Stimulated activated CD4-positive, alpha-beta T cell treated with anti-CD3 and anti-CD28 coated beads, Interleukin-4, amount 100 ng/mL, for 24 hours (primary cell): Measurements from ENCODE around the gene TSPAN7.

Source experiments
- DNase-seq: peaks from one replicate; pipeline ENCODE4 v3.0.0-alpha.2; 2020

The TSPAN7 gene

DNA sequence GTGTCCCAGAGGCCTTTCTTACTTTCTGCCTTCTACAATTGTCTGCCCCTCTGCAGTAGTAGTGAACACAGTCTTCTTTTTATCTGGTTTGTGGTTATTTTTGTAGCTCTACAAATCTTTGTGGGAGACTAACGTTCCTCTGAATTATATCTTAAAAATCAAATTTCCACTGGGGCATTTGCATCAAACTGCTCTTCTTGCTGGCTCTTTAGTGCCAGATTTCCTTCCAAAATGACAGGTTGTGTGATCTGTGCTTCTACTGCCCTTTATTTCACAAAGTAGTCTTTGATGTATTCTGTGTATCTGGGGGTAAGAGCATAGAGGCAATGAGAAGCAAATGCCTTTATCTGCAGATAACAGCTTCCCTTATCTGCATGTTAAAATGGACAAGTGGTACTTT, 34.5 kb downstream of the TSPAN7 start:
- no peak for DNase-seq

DNA sequence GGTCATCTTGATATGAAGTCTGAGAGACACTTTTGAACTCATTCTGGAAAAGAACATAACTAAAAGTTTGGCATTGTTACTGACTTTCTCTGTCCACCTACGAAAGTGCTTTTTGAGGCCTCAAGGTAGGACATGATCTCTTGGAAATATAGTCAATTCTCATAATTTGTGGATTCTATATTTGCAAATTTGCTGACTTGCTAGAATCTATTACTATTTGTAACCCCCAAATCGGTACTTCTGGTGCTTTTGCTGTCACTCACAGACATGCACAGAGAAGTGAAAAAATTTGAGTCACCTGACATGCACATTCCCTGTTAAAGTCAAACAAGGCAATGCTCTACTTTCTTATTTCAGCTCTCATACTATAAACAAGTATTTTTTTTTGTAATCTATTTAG, 35.6 kb downstream of the TSPAN7 start:
- DNase-seq, result no peak

DNA sequence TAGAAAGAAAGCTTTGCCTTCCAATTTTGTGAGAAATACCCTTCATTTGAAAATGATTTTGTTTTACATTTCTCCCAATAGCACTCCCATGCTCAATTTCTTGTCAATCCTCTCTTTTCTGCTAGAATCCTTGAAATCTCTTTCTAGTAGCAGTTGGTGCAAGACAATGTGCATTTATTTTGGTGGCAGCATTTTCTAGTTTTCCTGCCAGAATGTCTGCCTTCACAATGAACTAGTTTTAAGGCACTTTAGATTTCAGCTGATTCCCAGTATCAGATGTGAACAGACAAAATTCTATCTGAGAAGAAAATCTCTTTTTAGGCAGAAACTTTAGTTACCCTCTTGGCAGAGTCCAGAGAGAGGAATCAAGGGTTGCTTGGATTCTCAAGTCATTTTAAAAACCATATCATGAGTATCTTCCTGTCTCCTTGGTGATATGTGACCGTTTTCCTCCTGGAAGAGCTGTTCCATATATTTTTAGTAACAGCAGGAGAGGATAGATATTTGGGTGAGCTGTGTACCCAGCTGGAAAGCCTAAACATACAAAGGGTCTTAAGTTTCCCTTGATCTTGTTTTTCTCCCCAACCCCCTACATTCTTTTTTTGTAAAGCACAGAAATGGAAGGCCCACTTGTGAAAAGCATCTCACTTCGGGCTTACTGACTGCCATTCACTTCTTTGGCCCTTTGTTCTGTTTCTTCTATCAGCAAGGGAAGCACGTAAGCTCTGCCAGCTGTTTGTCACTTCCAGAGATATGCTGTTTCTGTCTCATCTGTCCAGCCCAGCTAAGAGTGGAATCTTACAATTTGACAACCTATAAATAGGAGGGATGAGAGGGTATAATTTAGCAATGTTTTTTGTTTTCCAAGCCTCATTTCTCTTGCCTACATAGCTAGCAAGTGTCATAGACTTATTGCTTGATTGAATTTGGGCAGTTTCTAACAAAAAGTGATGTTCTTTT, 38.7 kb downstream of the TSPAN7 start:
- no peak for DNase-seq

DNA sequence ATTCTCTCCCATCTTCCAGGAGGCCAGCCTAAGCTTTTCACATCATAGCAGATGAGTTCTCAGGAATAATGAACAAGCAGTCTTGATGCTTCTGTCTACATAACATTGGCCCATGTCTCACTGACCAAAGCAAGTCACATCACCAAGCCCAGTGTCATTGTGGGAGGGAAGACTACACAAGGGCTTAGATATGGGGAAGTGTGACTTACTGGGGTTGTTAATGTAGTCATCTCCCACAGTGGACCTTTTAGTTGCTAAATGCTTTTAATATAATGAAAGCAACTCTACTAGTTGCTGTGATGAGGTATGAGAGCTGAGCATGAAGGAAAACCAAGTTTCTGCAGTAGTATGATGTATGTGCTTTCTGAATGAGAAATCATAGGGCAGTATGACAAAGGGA, 40.5 kb downstream of the TSPAN7 start:
- DNase-seq, result no peak

DNA sequence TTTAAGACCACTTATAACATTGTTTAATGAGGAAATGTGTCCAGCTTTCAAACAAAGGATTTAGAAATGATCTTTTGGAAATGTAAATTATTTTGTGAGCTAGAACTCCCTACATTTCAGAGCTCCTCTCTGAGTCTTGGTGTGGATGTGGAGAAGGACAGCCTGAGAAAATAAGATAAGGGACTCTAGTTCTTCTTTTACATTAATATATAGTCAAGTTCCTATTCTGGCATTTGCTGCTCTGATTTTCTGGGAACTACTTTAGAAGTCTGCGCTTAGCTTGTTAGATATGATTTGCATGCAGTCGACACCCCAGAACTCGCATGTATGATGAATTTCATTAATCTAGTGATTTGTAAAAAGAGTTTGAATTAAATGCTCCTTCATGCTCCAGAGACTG, 45.5 kb downstream of the TSPAN7 start:
- no peak for DNase-seq

DNA sequence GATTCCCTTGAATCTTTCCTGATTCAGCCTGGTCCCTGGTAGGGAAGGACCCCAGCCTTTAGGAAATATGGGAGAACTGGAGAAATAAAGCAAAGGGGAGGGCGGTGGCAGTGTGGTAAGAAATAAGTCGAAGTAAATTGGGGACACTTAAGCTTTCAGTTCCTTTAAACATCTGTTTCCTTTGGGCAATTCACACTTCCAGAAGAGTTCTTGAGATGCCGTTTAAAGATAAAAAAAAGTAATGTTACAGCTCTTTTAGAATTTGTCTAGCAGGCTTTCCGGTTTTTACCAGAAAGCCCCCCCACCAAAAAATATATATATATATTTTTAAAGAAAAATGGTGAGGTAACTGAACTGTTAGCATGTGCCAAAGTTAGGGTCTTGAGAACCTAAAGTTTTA, 46.6 kb downstream of the TSPAN7 start:
- no peak for DNase-seq

DNA sequence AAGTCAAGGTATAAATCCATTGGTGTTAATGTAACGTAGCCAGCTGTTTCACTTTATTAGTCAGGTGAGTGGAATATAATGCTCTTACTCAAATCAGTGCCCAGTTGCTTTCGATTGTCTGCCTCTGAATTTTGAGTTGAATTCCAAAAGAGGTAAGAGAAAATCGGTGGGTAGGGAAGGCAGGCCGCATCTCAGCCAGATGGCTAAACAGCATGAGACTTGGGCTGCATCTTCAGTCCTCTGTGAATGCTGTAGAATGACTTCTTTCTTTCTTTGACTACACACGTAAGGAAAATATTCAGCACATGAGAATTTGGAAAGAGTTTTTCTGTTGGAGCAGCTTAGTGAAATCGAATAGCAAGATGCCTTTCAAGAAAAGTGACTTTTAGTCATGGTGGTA, 49.5 kb downstream of the TSPAN7 start:
- no peak for DNase-seq

DNA sequence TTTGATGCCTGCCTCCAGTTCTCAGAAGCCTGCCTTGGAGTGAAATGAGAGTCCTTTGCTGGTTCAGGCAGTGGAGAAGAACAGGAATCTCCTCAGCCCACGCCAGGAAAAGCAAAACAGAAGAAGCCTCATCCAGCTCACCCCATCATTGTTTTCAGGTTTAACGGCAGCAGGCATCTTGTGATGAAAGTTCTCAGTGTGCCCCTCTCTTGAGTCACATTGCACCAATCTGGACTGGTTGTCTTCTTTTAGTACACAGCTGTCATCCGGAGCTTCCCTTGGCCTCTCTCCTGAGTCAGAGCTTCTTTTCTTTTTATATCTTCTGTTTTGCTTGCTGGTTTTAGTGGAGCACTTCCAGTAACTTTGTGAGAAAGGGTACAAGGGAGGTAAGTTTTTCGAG, 50.9 kb downstream of the TSPAN7 start:
- no peak for DNase-seq

DNA sequence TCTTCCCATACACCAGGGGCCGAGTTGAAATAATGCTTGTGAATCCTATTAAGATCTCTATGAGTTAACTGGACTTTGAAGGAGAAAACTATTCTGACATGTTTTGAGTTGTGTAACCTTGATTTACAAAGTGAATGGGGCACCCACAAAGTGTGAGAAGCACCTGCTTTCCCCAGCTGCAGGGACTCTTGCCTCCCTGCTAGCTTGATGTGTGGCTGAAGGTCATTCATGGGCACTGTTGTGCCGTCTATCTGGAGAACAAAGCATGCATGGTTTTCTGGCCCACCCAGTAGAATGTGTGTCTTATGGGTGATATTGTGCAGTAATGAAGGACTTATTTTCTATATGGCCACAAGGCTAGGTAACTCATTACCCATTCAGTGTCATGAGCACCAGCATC, 53.1 kb downstream of the TSPAN7 start:
- no peak for DNase-seq

DNA sequence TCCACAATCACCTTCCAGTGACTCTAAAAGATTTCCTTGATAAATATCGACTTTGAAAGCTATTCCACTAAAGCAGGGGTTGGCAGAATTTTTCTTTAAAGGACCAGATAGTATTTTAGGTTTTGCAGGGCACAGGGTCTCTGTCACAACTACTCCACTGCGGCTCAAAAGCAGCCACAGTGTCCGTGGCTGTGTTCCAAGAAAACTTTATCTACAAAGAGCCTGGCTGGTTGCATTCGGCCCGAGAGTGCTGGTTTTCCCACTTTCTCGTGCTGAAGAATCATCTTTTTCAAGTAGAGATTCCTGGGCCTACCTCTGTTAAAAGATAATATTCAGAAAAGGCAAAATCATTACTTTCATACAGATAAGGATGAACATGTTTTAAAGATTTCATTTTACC, 55.6 kb downstream of the TSPAN7 start:
- no peak for DNase-seq

DNA sequence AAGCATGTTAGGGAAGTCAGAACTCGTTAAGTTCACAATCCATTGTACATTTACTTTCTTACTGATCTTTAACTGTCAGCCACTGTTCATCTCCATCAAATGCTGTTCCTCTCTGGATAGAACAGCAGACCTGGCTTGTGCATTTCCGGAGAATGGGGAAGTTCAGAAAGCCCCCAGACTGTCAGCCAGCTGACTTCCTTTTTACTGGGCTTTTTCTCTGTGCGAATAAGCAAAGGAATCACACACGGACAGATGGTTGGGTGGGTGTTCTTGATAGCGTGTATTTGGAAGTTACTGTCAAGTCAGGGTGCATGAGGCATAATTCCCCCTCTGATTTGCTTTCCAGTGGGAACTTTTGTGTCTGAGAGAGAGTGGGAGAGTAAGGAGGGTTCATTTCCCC, 56.8 kb downstream of the TSPAN7 start:
- DNase-seq, result no peak

DNA sequence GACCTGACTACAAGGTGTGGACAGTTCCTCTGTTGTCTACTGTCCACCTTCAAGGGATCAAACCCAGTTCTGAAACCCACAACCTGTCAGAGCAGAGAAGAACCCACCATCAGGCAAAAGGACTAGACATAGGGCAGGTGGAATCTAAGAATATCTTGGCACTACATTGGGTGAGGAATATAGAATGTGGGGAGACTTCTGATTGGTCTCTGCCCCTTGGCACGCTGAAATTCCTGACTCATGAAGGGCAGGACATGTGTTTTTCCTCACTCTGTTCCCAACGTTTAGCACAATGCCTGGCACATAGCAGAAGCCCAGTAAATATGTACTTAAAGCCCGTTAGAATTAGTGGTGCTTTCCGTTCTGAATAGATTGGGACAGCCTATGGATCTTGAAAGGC, 59.3 kb downstream of the TSPAN7 start:
- DNase-seq, result no peak

DNA sequence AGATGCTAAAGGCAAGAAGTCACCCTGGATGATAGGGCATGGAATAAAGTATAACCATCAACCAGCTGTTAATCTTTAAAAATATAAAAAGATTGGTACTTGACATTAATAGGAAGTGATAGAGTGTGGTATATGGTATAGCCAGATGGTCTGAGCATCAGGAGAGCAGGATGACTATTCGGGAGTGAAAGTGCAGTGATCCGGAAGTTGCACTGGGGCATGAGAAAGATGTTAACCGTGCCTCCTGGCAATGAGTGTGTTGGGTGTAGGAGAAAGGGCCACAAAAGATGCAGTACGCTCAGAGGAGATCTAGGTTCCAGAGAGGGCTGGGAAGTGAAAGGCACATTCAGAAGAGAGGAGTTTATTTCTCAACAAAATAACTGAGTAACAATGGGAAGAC, 65.0 kb downstream of the TSPAN7 start:
- no peak for DNase-seq

DNA sequence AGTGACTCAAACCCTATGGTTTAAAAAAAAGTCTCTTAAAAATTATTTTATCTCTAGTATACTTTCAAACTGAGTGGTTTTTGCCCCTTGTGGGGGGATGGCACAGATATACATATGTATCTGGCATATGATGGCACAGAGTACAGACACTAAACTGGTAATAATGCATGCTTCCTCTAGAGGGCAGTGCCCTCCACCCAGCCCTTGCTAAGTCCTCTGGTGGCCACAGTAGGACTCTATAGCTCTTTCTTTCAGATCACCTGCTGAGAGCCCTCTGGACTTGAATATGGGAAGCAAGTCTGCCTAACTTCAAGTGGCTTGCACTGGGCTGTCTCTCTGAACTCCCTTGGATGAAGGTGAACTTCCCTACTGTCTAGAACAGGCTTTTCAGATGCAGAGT, 66.3 kb downstream of the TSPAN7 start:
- peak; percentile 3 for DNase-seq

DNA sequence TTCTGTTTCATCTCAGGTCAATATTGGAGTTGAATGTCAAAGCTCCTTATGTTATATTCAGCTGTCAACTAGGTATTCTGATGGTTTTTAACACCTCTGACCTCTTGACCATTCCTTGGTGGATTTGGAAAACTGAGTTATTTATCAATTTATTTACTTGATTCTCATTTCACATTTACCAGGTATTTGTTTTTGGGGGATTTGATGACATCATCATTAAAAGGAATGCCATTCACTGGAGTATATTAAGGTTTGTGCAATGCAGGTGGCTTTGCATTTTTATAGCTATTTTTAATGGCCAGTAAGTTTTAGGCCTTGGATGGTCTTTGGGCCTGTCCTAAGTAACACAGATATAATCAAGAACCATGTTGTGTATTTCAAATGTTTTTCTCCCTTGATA, 67.2 kb downstream of the TSPAN7 start:
- DNase-seq, result no peak

DNA sequence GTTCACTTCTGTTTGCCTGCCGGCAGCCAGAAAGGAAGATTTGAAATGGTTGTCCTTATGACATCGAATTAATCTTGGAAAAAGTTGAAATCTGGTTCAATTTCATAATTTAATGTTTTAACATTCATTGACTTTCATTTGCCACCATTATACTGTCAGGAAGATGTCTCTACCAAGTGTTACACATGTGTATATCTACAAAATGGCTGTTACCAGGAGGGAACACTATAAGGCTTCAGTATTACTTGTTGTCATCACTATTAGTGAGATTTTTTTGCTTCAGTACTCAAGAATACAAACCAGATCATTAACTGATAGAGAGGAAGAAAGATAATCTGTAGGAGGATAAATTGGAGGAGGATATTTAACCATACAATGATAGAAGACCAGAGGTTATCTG, 71.2 kb downstream of the TSPAN7 start:
- DNase-seq, result no peak

DNA sequence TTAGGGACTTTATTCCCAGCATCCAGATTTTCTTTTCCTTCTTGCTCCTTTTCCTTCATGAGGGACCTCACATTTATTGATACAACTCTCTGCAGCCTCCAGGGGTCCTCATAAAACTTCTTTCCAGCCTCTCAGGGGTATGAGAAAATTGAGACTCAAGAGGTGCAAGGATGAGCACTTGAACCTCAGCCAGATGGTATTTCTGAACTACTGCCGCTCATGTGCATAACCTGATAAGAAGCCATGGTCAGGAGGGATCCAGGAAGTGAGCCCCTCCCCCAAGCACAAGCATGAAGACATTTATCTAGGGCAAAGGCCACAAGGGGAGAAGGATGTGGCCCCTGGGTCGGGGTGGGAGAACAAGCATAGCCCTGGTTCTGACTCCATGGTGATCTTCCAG, 73.3 kb downstream of the TSPAN7 start:
- no peak for DNase-seq

DNA sequence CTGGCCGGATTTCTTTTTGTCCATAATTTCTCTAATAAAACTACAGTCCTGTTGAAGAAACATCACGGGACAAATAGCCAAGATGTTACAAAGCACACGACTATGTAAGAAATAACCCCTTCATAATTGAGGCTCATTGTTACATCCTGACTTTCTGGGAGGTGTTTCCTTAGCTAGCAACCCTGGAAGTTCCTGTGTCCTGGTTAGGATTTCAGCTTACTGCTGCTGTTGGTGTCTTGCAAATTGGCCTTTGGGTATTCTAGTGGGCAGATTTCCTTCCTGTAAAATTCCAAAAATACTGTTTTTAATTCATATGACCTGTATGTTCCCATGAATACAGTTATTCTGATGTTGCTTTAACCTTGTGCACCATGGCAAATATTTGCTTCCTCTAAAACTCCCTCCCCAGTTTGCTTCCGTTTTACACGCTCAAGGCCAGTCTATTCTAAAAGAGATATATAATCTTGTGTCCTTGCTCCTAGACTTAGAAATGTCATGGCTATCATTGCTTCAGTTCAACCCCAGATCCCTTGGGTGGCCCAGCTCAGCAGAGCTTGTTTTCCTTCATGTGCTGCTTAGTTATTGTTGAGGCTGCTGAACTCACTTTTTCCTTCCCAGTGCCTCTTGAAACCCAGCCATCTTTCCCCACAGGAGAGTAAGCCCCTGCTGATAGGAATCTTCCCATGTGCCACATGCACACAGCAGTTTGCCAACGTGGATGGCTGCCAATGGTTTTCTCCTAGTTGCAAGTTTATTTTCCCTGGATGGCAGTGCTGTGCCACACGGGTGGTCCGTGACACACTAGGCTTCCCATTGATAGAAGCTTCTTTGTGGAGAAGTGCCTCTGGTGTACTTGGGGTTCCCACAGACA, 75.8 kb downstream of the TSPAN7 start:
- DNase-seq, result no peak

DNA sequence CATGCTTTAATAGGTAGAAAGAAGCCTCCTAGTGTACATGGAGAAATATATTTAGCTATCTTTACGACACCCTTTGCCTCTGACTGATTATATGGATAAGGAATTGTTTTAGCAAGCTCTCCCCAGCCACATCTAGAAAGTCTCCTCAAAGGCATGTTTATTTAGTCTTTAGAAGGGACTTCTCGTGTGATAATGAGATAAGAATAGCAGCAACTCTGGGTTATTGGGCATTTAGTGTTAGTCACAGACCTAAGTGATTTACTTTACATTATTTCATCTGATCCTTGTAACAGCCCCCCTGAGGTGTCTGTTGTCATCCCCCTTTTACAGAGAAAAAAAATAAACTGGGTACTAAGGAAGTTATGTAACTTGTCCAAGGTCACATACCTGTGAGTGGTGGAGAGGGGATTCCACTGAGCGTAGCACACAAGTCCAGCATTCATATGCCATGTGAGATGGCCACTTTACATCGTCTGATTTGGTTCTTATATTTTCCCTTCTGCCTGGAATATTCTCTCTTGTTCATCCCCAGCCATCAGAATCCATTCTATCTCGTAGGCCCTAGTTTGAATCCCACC, 77.7 kb downstream of the TSPAN7 start:
- no peak for DNase-seq

DNA sequence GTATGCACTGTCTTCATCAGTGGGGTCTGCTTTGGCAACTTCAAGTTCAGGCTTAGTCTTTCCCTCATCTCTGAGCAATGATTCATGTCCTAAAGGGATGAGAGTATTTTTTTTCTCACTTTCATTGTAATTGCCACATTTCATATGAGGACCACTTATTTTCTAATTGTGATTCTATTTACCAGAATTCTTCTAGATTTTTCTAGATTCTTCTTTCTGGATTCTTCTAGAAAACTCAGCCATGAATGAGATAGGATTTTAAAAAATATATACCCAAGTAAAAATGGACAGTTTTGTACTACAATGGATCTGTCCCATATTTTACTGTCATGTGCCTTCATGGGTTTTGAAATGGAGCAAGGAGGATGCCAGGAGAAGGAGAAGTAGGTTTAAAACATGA, 78.4 kb downstream of the TSPAN7 start:
- no peak for DNase-seq

DNA sequence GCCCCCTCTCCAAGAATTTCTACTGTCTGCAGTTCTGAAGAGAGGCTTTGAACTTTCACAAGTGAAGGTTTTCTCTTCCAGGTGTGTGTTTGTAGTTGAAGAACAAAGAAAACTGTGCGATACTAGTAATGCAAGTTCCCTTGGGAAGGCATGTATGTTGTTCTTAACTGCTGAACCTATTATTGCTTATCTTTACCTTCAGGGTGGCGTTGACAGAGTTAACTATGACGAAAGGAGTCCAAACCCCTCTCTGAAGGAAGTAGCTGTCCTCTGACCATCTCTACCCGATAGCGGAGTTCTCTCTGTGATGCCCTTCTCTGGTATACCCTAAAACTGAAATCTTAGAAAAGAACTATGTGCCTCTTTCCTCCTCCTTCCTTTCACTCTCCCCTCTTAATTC, 79.9 kb downstream of the TSPAN7 start:
- DNase-seq, result no peak

DNA sequence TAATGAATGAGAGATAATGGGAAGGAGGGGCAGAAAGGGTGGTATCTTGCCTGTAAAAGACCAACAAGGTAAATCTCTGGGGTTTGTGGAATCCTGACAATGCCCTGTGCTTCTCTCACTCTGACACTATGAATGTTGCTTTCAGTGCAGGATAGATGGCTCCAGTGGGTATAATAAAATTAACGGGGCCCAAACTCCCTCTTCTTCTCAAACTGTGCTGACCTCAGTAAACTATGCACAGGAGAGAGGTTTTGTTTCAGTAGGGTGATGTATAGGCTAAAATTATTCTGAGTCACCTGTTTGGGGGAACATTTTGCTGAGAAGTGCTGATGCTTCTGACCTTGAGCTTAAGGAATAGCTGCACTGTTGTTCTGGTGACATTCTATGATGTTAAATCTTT, 82.6 kb downstream of the TSPAN7 start:
- no peak for DNase-seq

DNA sequence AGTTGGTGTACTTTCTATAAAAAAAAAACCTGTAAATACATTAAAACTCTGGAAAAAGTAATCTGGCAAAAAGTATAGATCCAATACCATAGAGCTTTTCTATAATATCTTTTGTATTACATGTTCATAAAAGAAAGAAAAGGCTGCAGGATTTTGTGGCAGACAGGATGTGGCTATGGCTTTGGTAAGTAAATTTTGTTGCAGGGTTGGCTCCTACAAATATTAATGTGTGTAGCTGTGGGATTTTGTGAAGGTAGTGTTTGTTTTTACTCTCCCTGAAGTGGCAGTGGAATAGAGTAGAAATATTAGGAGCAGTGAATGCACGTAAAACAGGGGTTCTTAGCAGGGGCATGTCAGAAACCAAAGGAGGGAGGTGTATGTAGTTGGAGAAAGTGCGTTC, 84.8 kb downstream of the TSPAN7 start:
- DNase-seq, result no peak

DNA sequence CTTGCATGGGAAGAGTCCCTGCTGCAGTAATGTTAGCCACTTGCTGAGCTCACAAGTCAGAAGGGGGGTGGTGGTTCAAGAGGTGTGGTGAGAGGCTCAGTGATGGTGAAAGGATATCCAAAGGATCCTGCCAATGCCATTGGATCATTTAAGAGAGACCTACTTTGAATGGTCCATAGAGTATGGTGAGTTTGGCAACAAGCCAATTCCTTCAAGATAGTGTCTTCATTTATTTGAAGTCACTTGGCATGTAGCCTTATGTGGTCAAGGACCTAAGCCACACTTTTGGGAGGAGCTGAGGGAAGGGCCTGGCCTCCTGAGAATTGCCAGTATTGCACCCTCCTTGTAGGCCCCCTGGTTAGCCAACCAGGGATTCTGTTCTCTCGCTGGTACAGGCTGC, 87.9 kb downstream of the TSPAN7 start:
- DNase-seq, result no peak
